OCI-LY1 (cell line): ENCODE results near the gene ANKS3.

Experiments used
- CTCF ChIP-seq: fragments of 200-600 bp; sonication (generic), shearing (Covaris generic); IDR thresholded peaks from 2 replicates; pipeline ENCODE4 v1.5.1; 2017; ENCODE audit warnings: mild to moderate bottlenecking, antibody characterized with exemption, low read length, moderate library complexity, mixed read lengths
- EZH2 ChIP-seq: fragments of 200-600 bp; sonication (generic), shearing (Covaris generic); IDR thresholded peaks from 2 replicates; pipeline ENCODE4 v1.8.0; 2017; ENCODE audit warnings: borderline replicate concordance, mixed run types, mild to moderate bottlenecking, antibody characterized with exemption, low read length, moderate library complexity, mixed read lengths

- TF ChIP-seq CTCF (no peak), EZH2 (no peak)
These were observed 794 bp downstream of the ANKS3 start for GRCh38 chr16:4733211-4733742.
